GM21576 (cell line): Measurements from ENCODE around the gene SLC10A3.

ENCODE experiments used
- ATAC-seq: cut with Tn5 transposase; IDR thresholded peaks from one replicate; pipeline ENCODE4 v1.9.1; 2021; ENCODE audit warnings: mild to moderate bottlenecking, moderate library complexity; ENCODE audit not compliant: unreplicated experiment

Gene SLC10A3

GRCh38 chrX:154484255-154485149 is 5.9 kb downstream of the SLC10A3 start:
- ATAC-seq: no peak

GRCh38 chrX:154483325-154483724 is 7.1 kb downstream of the SLC10A3 start:
- no peak for ATAC-seq

GRCh38 chrX:154482786-154483185 is 7.6 kb downstream of the SLC10A3 start:
- ATAC-seq: no peak

- ATAC-seq: no peak
These were observed 8.4 kb downstream of the SLC10A3 start for GRCh38 chrX:154481911-154482601.

GRCh38 chrX:154481195-154481594 is 9.2 kb downstream of the SLC10A3 start:
- ATAC-seq: no peak

- peak; percentile 84 for ATAC-seq
These were observed 11.5 kb downstream of the SLC10A3 start, which contains the start of gene LAGE3 for GRCh38 chrX:154478728-154479622. TSS of gene LAGE3 (minus strand) at chrX:154479281. CDS start at chrX:154478915, 366 bp downstream.

- ATAC-seq: no peak
These were observed 12.4 kb downstream of the SLC10A3 start for GRCh38 chrX:154477891-154478477.

GRCh38 chrX:154476821-154477220 is 13.6 kb downstream of the SLC10A3 start:
- no peak for ATAC-seq

- no peak for ATAC-seq
These were observed 16.7 kb downstream of the SLC10A3 start for GRCh38 chrX:154473683-154474082.

GRCh38 chrX:154472685-154473632 is 17.5 kb downstream of the SLC10A3 start:
- ATAC-seq: no peak

- ATAC-seq: no peak
These were observed 18.4 kb downstream of the SLC10A3 start for GRCh38 chrX:154471839-154472684.

GRCh38 chrX:154470914-154471568 is 19.4 kb downstream of the SLC10A3 start:
- no peak for ATAC-seq

GRCh38 chrX:154470434-154470833 is 20.0 kb downstream of the SLC10A3 start:
- ATAC-seq: no peak

GRCh38 chrX:154469880-154470279 is 20.5 kb downstream of the SLC10A3 start:
- no peak for ATAC-seq

- ATAC-seq: no peak
These were observed 21.3 kb downstream of the SLC10A3 start for GRCh38 chrX:154469114-154469513.

- ATAC-seq: no peak
These were observed 22.2 kb downstream of the SLC10A3 start for GRCh38 chrX:154468217-154468616.

GRCh38 chrX:154467556-154467955 is 22.9 kb downstream of the SLC10A3 start:
- ATAC-seq: no peak

GRCh38 chrX:154466907-154467306 is 23.5 kb downstream of the SLC10A3 start:
- no peak for ATAC-seq
